GM21367 (cell line): ENCODE results near the gene YRDC.
"Not testable (repeated sequence)": the region's sequence is repeated elsewhere in the genome, so short reads cannot be mapped to it uniquely, and the experiment has no call there.

Experiments
- ATAC-seq: cut with Tn5 transposase; IDR thresholded peaks from one replicate; pipeline ENCODE4 v1.9.1; 2021; ENCODE audit not compliant: unreplicated experiment

The YRDC gene

GRCh38 chr1:37776946-37777516, 31.0 kb downstream of the YRDC start:
- no peak for ATAC-seq

DNA sequence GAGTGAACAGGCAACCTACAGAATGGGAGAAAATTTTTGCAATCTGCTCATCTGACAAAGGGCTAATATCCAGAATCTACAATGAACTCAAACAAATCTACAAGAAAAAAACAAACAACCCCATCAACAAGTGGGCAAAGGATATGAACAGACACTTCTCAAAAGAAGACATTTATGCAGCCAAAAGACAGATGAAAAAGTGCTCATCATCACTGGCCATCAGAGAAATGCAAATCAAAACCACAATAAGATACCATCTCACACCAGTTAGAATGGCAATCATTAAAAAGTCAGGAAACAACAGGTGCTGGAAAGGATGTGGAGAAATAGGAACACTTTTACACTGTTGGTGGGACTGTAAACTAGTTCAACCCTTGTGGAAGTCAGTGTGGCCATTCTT, 36.6 kb downstream of the YRDC start:
- ATAC-seq: not testable (repeated sequence)

GRCh38 chr1:37767488-37767887, 40.5 kb downstream of the YRDC start:
- ATAC-seq: no peak

DNA sequence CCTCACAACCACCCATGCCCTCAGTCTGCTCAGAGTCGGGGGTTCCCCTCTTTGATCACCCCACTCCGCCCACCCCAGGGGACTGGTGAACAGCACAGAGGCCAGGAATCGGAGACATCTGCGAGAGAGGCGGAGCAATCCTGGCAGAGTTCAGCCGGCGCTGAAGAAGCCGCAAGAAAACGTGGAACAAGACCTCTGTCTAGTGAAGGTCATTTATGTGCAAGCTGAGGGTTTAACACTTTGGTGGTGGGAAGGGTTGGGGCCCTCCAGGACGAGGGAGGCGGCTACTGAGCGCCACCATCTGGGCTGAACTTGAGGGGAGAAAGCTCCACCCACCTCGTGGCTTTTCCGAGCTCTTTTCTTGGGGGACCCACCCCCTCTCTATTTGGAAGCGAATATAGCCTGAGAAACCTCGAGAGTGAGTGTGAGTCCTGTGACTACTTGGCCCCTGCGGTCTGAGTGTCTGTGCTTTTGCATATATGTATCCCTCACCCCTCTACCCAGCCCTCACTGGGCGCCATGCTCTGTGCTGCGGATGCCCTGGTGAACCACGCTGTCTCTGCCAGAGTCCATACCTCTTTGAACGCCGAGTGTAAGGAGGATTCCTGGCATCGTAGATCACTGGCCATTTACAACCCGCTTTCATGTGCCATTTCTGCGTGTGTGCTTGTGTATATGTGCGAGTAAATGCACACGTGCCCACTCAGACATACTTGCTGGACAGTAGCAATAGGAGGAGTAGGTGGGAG, 41.9 kb downstream of the YRDC start:
- no peak for ATAC-seq

- no peak for ATAC-seq
Observed at GRCh38 chr1:37764888-37765441, 43.0 kb downstream of the YRDC start, which contains the start of gene EPHA10. TSS of gene EPHA10 (minus strand) at chr1:37765120. CDS start at chr1:37765066, 54 bp downstream.

DNA sequence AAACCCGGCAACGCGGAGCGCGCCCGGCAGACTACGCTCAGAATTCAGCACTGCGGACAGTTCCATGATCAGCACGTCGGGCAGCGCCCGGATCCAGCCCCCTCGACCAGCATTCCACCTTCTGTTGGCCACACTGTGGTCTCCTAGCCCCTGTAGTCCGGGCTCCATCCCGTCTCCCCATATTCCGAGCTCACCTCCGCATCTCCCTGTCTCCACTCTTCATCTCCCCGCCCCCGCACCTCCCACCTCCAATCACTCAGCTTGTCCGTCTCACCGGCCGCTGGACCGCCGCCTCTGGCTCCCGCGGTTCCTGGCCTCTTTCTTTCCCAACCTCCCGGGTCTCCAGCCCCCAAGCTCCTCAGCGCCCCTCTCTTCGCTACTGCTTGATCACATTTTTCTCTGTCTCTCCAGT, 43.6 kb downstream of the YRDC start:
- ATAC-seq: no peak

GRCh38 chr1:37763791-37764413, 44.1 kb downstream of the YRDC start:
- no peak for ATAC-seq

DNA sequence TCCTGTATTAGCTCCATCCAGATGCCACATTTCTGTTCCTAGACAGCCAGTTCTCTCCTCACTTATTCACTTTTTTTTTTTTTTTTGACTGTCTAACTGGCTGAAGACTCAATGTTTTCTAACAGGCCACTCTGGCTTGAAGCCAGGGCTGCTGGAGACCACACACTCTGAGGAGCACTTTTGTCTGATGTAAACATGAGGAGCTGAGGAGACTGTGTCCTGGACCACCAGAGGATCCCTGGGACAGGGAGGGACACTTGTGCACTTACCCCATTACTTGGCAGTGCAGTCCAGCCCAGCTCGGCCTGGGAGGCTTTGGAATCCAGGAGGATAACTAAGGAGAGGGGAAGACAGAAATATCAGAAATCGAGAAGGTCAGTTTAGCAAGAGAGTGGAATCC, 45.5 kb downstream of the YRDC start:
- no peak for ATAC-seq

GRCh38 chr1:37761416-37762095, 46.5 kb downstream of the YRDC start:
- ATAC-seq: no peak

- no peak for ATAC-seq
Observed at GRCh38 chr1:37759451-37759850, 48.6 kb downstream of the YRDC start.

DNA sequence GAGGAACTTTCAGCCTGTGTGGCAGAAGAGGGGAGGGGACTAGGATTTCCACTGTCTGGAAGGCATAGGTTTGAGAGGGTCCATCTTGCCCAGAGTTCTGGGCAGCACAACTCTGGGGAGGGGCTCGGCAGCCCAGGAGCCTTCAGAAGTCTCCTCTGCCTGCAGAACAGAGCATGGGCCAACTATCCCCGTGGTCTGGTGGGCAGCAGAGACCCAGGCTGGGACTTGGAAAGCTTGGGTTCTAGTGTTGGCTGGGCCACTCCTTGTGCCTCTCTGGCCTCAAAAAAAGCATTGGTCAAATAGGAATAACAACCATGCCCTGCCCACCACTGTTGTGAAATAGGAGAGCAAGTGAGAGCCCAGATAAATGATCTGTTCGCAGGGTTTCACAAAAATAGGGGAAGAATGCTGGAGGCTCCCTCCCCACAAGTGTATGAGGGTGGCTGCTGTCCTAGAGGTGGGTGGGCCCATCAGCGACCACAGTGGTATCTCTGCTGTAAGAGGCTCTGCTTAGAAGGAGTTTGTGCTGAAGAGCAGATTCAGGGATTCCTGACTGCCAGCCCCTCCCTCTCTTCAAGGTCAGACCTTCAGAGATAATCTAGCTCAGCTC, 52.0 kb downstream of the YRDC start:
- no peak for ATAC-seq

- no peak for ATAC-seq
Observed at GRCh38 chr1:37755290-37755689, 52.7 kb downstream of the YRDC start.

GRCh38 chr1:37753473-37754321, 54.3 kb downstream of the YRDC start:
- no peak for ATAC-seq
